ENCODE data around the gene RHOT2. TPM values are rescaled to one million over a fixed set of nuclear protein-coding genes. Genes with fewer than 3 reads are reported as not detected.

Gene RHOT2
- total RNA-seq, 4 donors from 2014 or later: 50.2 to 64.0 (median 55.0) TPM

- Histone ChIP-seq H3K27me3 (peaks cover 8% of the 10 kb centered on the region), H3K4me1 (peaks cover 0 to 44% (median 24%) of the 10 kb centered on the region in 3 donors), H3K4me3 (no peak overlapping the region), H3K27ac (no peak overlapping the region), H3K9me3 (no peaks in the 10 kb centered on the region), H3K36me3 (peaks cover 0 to 50% of the 10 kb centered on the region in 2 donors)
- no peak for TF ChIP-seq POLR2A (IDR thresholded peaks at IDR 0.05)
- TF ChIP-seq POLR2AphosphoS5 (IDR thresholded peaks at IDR 0.05): no peak
- TF ChIP-seq CTCF (IDR thresholded peaks at IDR 0.05): no peak
- no peak for TF ChIP-seq EP300 (IDR thresholded peaks at IDR 0.05)
- no CpG with 5 or more reads among the region's 18 CpGs for WGBS, 2 donors (ENCODE audit: low coverage in 1 of 2)
- no peak for ATAC-seq
Observed at GRCh38 chr16:673399-673991, 5.6 kb downstream of the RHOT2 start.

- ATAC-seq: no peak
- H3K4me3 ChIP-seq: no peak overlapping the region
Observed at GRCh38 chr16:674214-674881, 6.4 kb downstream of the RHOT2 start.

GRCh38 chr16:674968-675883, 7.3 kb downstream of the RHOT2 start, which contains the start of gene RHBDL1:
RHBDL1 (plus strand) TSS chr16:675671; CDS start chr16:675791, 120 bp downstream.
- WGBS, 2 donors (ENCODE audit: low coverage in 1 of 2): 4% methylated on average over 15 of the region's 73 CpGs; no CpG with 5 or more reads in 1 of the 2 donors
- H3K9me3 ChIP-seq: no peaks in the 10 kb centered on the region
- no peak for TF ChIP-seq EP300 (IDR thresholded peaks at IDR 0.05)
- TF ChIP-seq POLR2AphosphoS5 (IDR thresholded peaks at IDR 0.05): no peak
- ATAC-seq: no peak
- H3K4me3 ChIP-seq: peak within 1 kb of the TSS in 1 of 2 donors; percentile 49
- H3K27ac ChIP-seq: peak within 1 kb of the TSS in 3 of 4 donors; percentile 48 to 69 (median 50)
- peaks cover 0 to 38% (median 21%) of the 10 kb centered on the region in 3 donors for H3K4me1 ChIP-seq
- H3K36me3 ChIP-seq: peaks cover 0 to 37% of the 10 kb centered on the region in 2 donors
- H3K27me3 ChIP-seq: peaks cover 8% of the 10 kb centered on the region

More at GRCh38 chr16:674214-674881, 6.4 kb downstream of the RHOT2 start:
- Histone ChIP-seq H3K27me3 (peaks cover 8% of the 10 kb centered on the region), H3K27ac (peak overlapping the region in 3 of 4 donors; percentile 6 to 50 (median 48)), H3K36me3 (peaks cover 0 to 46% of the 10 kb centered on the region in 2 donors), H3K4me1 (peaks cover 0 to 44% (median 20%) of the 10 kb centered on the region in 3 donors), H3K9me3 (no peaks in the 10 kb centered on the region)
- no CpG with 5 or more reads among the region's 22 CpGs for WGBS, 2 donors (ENCODE audit: low coverage in 1 of 2)
- TF ChIP-seq EP300 (IDR thresholded peaks at IDR 0.05) (no peak), POLR2A (IDR thresholded peaks at IDR 0.05) (no peak), CTCF (IDR thresholded peaks at IDR 0.05) (no peak), POLR2AphosphoS5 (IDR thresholded peaks at IDR 0.05) (no peak)

DNA sequence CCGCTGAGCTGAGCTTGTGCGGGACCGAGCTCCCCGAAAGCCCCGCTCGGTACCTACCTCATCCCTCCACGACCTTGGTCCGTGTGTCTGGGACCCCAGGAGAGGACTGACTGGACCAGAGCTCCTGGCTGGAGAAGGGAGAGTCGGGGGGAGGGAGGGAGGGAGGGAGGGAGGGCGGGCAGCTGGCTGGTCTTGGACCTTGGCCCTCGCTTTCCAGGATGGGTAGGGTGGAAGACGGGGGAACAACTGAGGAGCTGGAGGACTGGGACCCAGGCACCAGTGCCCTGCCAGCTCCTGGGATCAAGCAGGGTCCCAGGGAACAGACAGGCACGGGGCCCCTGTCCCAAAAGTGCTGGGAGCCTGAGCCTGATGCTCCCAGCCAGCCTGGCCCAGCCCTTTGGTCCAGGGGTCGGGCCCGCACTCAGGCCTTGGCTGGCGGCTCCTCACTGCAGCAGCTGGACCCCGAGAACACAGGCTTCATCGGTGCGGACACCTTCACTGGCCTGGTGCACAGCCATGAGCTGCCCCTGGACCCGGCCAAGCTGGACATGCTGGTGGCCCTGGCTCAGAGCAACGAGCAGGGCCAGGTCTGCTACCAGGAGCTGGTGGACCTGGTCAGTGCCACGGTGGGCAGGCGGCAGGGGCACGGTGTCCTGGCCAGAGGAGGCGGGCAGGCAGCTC, 8.1 kb downstream of the RHOT2 start:
- WGBS, 2 donors (ENCODE audit: low coverage in 1 of 2): 29% methylated on average over 4 of the region's 25 CpGs; no CpG with 5 or more reads in 1 of the 2 donors
- peaks cover 0 to 42% (median 23%) of the 10 kb centered on the region in 3 donors for H3K4me1 ChIP-seq
- no peaks in the 10 kb centered on the region for H3K9me3 ChIP-seq
- peak overlapping the region in 1 of 2 donors; percentile 49 for H3K4me3 ChIP-seq
- TF ChIP-seq EP300 (IDR thresholded peaks at IDR 0.05): no peak
- TF ChIP-seq POLR2AphosphoS5 (IDR thresholded peaks at IDR 0.05): no peak
- no peak for TF ChIP-seq CTCF (IDR thresholded peaks at IDR 0.05)
- no peak for TF ChIP-seq POLR2A (IDR thresholded peaks at IDR 0.05)
- H3K27ac ChIP-seq: peak overlapping the region in 3 of 4 donors; percentile 48 to 69 (median 50)
- peaks cover 8% of the 10 kb centered on the region for H3K27me3 ChIP-seq
- H3K36me3 ChIP-seq: peaks cover 0 to 29% of the 10 kb centered on the region in 2 donors
- no peak for ATAC-seq
